WTC11 (cell line): ENCODE data around the gene GMPR. TPM values are rescaled to one million over a fixed set of nuclear protein-coding genes. Genes with fewer than 3 reads are reported as not detected.
A peak's percentile ranks its signal among the peaks of the same experiment; 100 is the strongest.

Experiments
- ATAC-seq: fragments of 200-7000 bp; cut with Tn5 transposase; 2 replicates; pipeline ENCODE4 v1.10.0; 2021; ENCODE audit warnings: mild to moderate bottlenecking, moderate library complexity
- CTCF ChIA-PET: fragments of 300-600 bp; sonication (Branson Sonifier 250); formaldehyde crosslinking; loops from one replicate; lab custom pipeline; 2021; ENCODE audit warnings: antibody characterized with exemption; lab: Charles Lee
- POLR2A ChIA-PET: fragments of 350-600 bp; sonication (Branson Sonifier 250); formaldehyde crosslinking; loops from one replicate; lab custom pipeline; 2021; ENCODE audit warnings: antibody characterized with exemption; lab: Charles Lee
- DNase-seq: peaks from one replicate; pipeline ENCODE4 v3.0.0; 2021; ENCODE audit warnings: low spot score
- H3K27ac Mint-ChIP-seq: 2 replicates; pipeline ENCODE4 v1.8.0; 2021; ENCODE audit warnings: mixed read lengths
- H3K27me3 Mint-ChIP-seq: 2 replicates; pipeline ENCODE4 v1.8.0; 2021; ENCODE audit warnings: low read depth, mild to moderate bottlenecking, moderate library complexity, mixed read lengths
- H3K36me3 Mint-ChIP-seq: 2 replicates; pipeline ENCODE4 v1.8.0; 2021; ENCODE audit warnings: mixed read lengths
- H3K4me1 Mint-ChIP-seq: 2 replicates; pipeline ENCODE4 v1.8.0; 2022; ENCODE audit warnings: mixed read lengths
- H3K4me3 Mint-ChIP-seq: 2 replicates; pipeline ENCODE4 v1.8.0; 2021; ENCODE audit warnings: mild to moderate bottlenecking, moderate library complexity, mixed read lengths
- H3K9me3 Mint-ChIP-seq: 2 replicates; pipeline ENCODE4 v1.8.0; 2021; ENCODE audit warnings: mixed read lengths
- AR ChIP-seq: fragments of 250-450 bp; sonication (Bioruptor Pico); IDR thresholded peaks from 2 replicates; pipeline ENCODE4 v1.9.0; 2021; ENCODE audit warnings: mild to moderate bottlenecking
- ATF2 ChIP-seq: sonication (generic); formaldehyde crosslinking; IDR thresholded peaks from 2 replicates; pipeline ENCODE4 v1.8.1; 2022; ENCODE audit warnings: low read depth, missing genetic modification reagents, borderline replicate concordance
- CBFB ChIP-seq: sonication (generic); formaldehyde crosslinking; IDR thresholded peaks from 2 replicates; pipeline ENCODE4 v1.8.1; 2022; ENCODE audit warnings: mild to moderate bottlenecking, low read depth, missing genetic modification reagents
- FOXK1 ChIP-seq: sonication (generic); formaldehyde crosslinking; IDR thresholded peaks from 2 replicates; pipeline ENCODE4 v1.8.0; 2022; ENCODE audit warnings: mild to moderate bottlenecking, moderate library complexity, missing genetic modification reagents
- GRHL2 ChIP-seq: fragments of 250-450 bp; sonication (Bioruptor Pico); IDR thresholded peaks from 2 replicates; pipeline ENCODE4 v1.8.0; 2022; ENCODE audit warnings: mild to moderate bottlenecking, moderate library complexity; ENCODE audit not compliant: insufficient replicate concordance, severe bottlenecking
- IRF1 ChIP-seq: sonication (generic); formaldehyde crosslinking; IDR thresholded peaks from 2 replicates; pipeline ENCODE4 v1.8.0; 2023; ENCODE audit warnings: missing genetic modification reagents
- JAZF1 ChIP-seq: fragments of 250-450 bp; sonication (Bioruptor Pico); IDR thresholded peaks from 2 replicates; pipeline ENCODE4 v1.9.0; 2021; ENCODE audit warnings: moderate library complexity, mild to moderate bottlenecking, inconsistent platforms
- PREB ChIP-seq: sonication (generic); formaldehyde crosslinking; IDR thresholded peaks from 2 replicates; pipeline ENCODE4 v1.8.1; 2022; ENCODE audit warnings: mild to moderate bottlenecking, missing genetic modification reagents, moderate library complexity, borderline replicate concordance
- SMAD4 ChIP-seq: sonication (generic); formaldehyde crosslinking; IDR thresholded peaks from 2 replicates; pipeline ENCODE4 v1.8.0; 2022; ENCODE audit warnings: mild to moderate bottlenecking, missing genetic modification reagents
- SOX15 ChIP-seq: fragments of 250-450 bp; sonication (Bioruptor Pico); IDR thresholded peaks from 2 replicates; pipeline ENCODE4 v1.9.0; 2021; ENCODE audit warnings: mild to moderate bottlenecking
- SP1 ChIP-seq: sonication (generic); formaldehyde crosslinking; conservative IDR thresholded peaks from 2 replicates; pipeline ENCODE4 v1.8.1; 2022; ENCODE audit warnings: missing genetic modification reagents
- TCF7 ChIP-seq: sonication (generic); formaldehyde crosslinking; IDR thresholded peaks from 2 replicates; pipeline ENCODE4 v1.8.0; 2022; ENCODE audit warnings: mild to moderate bottlenecking, low read depth, missing genetic modification reagents, moderate library complexity
- ZNF121 ChIP-seq: sonication (generic); formaldehyde crosslinking; IDR thresholded peaks from 2 replicates; pipeline ENCODE4 v1.8.0; 2023; ENCODE audit warnings: missing genetic modification reagents
- ZNF138 ChIP-seq: sonication (generic); formaldehyde crosslinking; conservative IDR thresholded peaks from 2 replicates; pipeline ENCODE4 v1.8.1; 2022; ENCODE audit warnings: mild to moderate bottlenecking, moderate library complexity, missing genetic modification reagents
- ZNF416 ChIP-seq: fragments of 250-450 bp; sonication (Bioruptor Pico); IDR thresholded peaks from 2 replicates; pipeline ENCODE4 v1.9.0; 2021; ENCODE audit warnings: mild to moderate bottlenecking, inconsistent platforms
- total RNA-seq: library from RNA; stranded (reverse); gene quantifications from 3 replicates; pipeline ENCODE4 v1.2.3, GENCODE V29; 2021
- TF ChIP-seq, protein P1 (sequence below): sonication (generic); formaldehyde crosslinking; IDR thresholded peaks from 2 replicates; pipeline ENCODE4 v1.8.0; 2023; ENCODE audit warnings: missing genetic modification reagents, mild to moderate bottlenecking, borderline replicate concordance

Gene GMPR
- total RNA-seq, 1 experiment from 2014 or later, result 2.4 TPM

DNA sequence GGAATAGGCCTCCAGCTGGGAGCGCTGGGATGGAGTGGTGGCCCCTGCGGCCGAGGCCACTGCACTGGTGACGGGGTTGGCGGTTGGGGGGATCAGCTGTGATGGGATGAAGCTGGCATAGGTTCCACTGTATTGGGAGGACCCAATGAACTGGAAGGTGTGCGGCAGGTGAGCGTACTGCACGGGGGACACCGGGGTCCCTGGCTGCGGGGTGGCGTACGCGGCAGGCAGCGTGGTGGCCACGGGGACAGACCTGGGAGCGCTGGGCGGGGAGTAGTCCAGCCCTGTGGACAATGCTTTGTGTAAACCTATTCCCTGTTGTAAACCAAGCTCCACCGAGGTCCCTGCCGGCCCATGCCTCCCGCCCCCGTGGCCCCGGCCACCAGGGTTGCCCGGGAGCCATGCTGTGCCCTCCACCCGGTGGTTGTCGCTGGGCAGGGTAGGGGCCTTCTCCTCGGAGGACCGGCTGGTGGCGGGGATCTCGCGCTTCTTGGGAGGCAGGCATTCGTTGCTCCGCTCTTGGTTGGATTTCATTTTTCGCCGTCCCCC, 89.5 kb downstream of the GMPR start:
- H3K27me3 Mint-ChIP-seq, result no peaks in the 10 kb centered on the region
- H3K4me1 Mint-ChIP-seq, result peaks cover 25% of the 10 kb centered on the region
- no peak for ATAC-seq
- peaks cover 7% of the 10 kb centered on the region for H3K9me3 Mint-ChIP-seq
- ChIA-PET POLR2A (interaction anchor here (0.7 kb wide), 1 partner anchor 403 kb away, joined by 3 read pairs; no protein-coding TSS in a partner anchor), CTCF (interaction anchor here (0.7 kb wide), 1 partner anchor 41 kb away, joined by 3 read pairs; no protein-coding TSS in a partner anchor)
- TF ChIP-seq IRF1 (CRISPR knock-in tag) (no peak), CBFB (no peak), AR (CRISPR knock-in tag) (no peak), ZNF416 (CRISPR knock-in tag) (no peak), PREB (CRISPR knock-in tag) (no peak)
- TF ChIP-seq, all 79 proteins: peak for 0
- DNase-seq, result no peak
- no peak overlapping the region for H3K4me3 Mint-ChIP-seq
- peak overlapping the region; percentile 34; the same call in 1 of the 2 replicates for H3K27ac Mint-ChIP-seq
- peaks cover 6% of the 10 kb centered on the region for H3K36me3 Mint-ChIP-seq

DNA sequence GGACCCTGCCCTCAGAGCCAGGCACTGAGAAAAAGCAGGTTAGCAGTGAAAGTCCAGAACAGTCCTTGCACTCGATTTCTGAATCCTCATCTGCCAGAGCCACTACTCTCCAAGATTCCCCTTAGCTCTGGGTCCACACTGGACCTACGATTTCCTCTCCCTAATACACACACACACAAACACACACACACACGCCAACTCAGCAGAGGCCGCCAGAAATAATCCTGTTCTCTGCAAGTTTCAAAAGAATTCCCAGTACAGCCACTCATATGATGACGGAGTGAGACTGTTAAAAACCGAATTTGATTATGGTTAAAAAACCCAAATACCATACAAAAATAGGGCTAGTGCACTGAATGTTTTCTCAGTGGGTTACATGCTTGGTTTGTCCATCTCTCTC, 90.8 kb downstream of the GMPR start:
- no peak overlapping the region for H3K27ac Mint-ChIP-seq
- peaks cover 7% of the 10 kb centered on the region for H3K9me3 Mint-ChIP-seq
- ATAC-seq (no peak), DNase-seq (no peak)
- peaks cover 6% of the 10 kb centered on the region for H3K36me3 Mint-ChIP-seq
- peaks cover 17% of the 10 kb centered on the region for H3K4me1 Mint-ChIP-seq
- POLR2A ChIA-PET, result no interaction called here
- CTCF ChIA-PET, result interaction anchor here (0.7 to 2.0 kb wide), 2 partner anchors 43 to 91 kb away, joined by 4 to 5 read pairs; partner anchors contain the start of gene GMPR
- no peaks in the 10 kb centered on the region for H3K27me3 Mint-ChIP-seq
- no peak overlapping the region for H3K4me3 Mint-ChIP-seq
- TF ChIP-seq ZNF138 (CRISPR knock-in tag), result no peak
- TF ChIP-seq, protein P1, sequence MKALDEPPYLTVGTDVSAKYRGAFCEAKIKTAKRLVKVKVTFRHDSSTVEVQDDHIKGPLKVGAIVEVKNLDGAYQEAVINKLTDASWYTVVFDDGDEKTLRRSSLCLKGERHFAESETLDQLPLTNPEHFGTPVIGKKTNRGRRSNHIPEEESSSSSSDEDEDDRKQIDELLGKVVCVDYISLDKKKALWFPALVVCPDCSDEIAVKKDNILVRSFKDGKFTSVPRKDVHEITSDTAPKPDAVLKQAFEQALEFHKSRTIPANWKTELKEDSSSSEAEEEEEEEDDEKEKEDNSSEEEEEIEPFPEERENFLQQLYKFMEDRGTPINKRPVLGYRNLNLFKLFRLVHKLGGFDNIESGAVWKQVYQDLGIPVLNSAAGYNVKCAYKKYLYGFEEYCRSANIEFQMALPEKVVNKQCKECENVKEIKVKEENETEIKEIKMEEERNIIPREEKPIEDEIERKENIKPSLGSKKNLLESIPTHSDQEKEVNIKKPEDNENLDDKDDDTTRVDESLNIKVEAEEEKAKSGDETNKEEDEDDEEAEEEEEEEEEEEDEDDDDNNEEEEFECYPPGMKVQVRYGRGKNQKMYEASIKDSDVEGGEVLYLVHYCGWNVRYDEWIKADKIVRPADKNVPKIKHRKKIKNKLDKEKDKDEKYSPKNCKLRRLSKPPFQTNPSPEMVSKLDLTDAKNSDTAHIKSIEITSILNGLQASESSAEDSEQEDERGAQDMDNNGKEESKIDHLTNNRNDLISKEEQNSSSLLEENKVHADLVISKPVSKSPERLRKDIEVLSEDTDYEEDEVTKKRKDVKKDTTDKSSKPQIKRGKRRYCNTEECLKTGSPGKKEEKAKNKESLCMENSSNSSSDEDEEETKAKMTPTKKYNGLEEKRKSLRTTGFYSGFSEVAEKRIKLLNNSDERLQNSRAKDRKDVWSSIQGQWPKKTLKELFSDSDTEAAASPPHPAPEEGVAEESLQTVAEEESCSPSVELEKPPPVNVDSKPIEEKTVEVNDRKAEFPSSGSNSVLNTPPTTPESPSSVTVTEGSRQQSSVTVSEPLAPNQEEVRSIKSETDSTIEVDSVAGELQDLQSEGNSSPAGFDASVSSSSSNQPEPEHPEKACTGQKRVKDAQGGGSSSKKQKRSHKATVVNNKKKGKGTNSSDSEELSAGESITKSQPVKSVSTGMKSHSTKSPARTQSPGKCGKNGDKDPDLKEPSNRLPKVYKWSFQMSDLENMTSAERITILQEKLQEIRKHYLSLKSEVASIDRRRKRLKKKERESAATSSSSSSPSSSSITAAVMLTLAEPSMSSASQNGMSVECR (CRISPR knock-in tag), result no peak
- TF ChIP-seq FOXK1 (CRISPR knock-in tag), result no peak
- no peak for TF ChIP-seq SOX15
- no peak for TF ChIP-seq ZNF121
- TF ChIP-seq TCF7 (CRISPR knock-in tag), result no peak
- no peak for TF ChIP-seq JAZF1
- no peak for TF ChIP-seq AR (CRISPR knock-in tag)
- no peak for TF ChIP-seq SMAD4 (CRISPR knock-in tag)
- TF ChIP-seq GRHL2, result no peak
- no peak for TF ChIP-seq ZNF416 (CRISPR knock-in tag)
- no peak for TF ChIP-seq ATF2 (CRISPR knock-in tag)
- no peak for TF ChIP-seq SP1 (CRISPR knock-in tag)
